Stimulated activated CD8-positive, alpha-beta memory T cell treated with anti-CD3 and anti-CD28 coated beads, Interleukin-7, amount 100 ng/mL, for 48 hours (primary cell): ENCODE data around the gene FMN1.
"Not testable (repeated sequence)": the region's sequence is repeated elsewhere in the genome, so short reads cannot be mapped to it uniquely, and the experiment has no call there.

Experiments
- DNase-seq, 2 donors: peaks; one replicate each; pipeline ENCODE4 v3.0.0-alpha.2; 2020; ENCODE audit warnings: low read depth in 1 of 2; ENCODE audit errors: extremely low read depth in 1 of 2

Gene FMN1

GRCh38 chr15:32991619-32992111 is 202.8 kb downstream of the FMN1 start:
- no peak for DNase-seq

DNA sequence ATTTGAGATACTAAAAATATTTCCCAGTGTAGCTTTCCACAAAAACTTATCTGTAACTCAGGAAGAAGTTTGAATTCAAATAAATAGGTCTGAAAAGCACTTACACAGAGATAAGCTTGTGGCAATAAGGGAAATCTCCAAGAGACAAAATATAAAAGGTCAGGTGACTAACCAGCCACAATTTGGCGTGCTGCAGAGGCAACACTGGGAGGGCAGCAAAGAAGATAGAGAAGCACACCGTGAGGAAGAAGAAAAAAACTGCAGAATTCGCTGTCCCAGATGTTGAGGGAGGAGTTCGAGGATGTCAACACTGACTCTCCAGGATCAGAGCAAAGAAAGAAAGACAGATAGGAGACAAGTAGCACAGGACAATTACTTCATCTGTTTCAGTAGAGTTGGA is 204.4 kb downstream of the FMN1 start:
- DNase-seq, result no peak

GRCh38 chr15:32987067-32987466 is 207.4 kb downstream of the FMN1 start:
- no peak for DNase-seq

DNA sequence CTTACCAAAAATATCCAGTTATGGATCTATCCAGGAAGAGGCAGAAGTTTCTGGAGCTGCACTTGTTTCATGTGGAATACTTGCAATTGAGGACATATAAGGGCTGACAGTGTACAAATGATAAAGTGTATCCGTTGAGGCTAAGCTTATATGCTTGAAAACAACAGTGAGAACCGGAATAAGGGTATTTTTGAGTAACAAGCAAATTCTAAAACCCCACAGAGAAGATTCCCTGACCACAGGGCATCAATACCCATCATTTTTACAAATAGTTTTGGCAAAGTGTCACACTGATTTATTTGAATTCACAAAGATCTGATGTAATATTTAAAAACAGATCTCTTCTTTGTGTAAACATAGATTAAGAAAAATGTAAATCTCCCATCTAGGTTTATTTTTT is 208.4 kb downstream of the FMN1 start:
- no peak for DNase-seq

DNA sequence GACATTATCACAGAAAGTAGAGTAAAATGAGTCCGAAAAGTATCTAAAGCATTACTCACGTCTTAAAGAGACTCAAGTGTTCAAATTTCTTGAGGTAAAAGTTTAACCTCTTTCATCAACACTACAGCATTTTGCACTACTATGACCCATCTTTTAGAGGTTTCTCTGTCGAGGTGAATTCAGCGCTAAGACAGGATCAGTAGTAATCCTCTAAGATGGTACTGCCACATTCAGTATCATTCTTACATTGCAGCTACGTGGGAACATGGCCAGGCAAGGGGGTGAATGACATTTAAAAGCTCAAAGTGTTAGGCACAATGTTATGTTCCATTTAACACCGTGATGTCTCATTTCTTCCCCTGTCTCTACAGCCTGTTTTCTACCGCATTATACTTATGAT is 210.8 kb downstream of the FMN1 start:
- DNase-seq, result no peak

DNA sequence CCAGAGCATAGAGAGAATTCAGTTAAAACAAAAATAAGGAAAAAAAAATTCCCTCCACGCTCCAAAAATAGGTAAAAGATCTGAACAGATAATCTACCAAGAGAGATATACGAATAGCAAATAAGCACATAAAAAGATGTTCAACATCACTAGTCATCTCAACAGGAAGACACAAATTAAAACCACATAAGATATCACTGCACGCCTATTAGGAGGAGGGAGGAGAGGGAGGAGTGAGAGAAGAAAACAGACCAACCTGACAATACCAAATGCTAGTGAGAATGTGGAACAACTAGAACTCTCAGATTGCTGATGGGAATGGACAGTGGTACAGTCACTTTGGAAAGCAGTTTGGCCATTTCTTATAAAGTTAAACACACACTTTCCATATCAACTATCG is 212.5 kb downstream of the FMN1 start:
- no peak for DNase-seq

- no peak for DNase-seq
These were observed 213.0 kb downstream of the FMN1 start for GRCh38 chr15:32981536-32981935.

DNA sequence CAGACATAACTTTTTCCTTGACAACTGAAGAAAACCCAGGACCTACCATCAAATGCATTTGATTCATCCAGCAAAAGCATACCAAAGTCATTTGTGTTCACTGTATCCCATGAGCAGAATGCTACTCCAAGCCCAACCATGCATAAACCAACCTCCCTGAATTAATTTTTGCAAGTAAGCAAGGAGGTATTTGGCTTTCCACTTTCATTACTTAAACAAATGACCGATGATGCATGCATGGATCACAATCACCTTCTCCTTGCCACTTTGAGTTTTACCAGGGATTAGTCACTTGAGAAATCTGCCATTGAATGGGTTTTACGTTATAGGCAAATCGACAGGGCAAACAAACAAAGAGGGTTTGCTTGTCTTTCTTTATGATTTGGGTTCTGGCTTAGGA is 214.8 kb downstream of the FMN1 start:
- DNase-seq, result no peak

- no peak for DNase-seq
These were observed 217.0 kb downstream of the FMN1 start for GRCh38 chr15:32977506-32977905.

GRCh38 chr15:32974691-32975090 is 219.8 kb downstream of the FMN1 start:
- no peak for DNase-seq

GRCh38 chr15:32972686-32973085 is 221.8 kb downstream of the FMN1 start:
- DNase-seq, result no peak

DNA sequence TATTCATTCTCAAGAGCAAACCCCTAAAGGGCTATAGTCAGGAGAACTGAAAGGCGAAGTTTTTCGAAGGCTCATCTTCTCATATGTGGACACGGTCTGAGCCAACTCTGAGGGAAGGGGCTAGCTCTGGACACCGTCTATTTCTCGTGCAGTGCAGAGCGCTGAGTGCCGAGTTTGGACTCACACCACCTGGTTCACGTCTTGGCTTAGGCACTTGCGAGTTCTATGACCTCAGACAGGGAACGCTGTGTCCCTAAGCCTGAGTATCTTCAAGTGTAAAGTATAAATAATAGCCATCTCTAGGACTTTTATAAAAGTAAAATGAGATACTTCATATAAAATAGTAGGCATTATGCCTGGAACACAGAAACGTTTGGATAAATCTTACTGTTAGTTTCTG is 223.7 kb downstream of the FMN1 start:
- no peak for DNase-seq

DNA sequence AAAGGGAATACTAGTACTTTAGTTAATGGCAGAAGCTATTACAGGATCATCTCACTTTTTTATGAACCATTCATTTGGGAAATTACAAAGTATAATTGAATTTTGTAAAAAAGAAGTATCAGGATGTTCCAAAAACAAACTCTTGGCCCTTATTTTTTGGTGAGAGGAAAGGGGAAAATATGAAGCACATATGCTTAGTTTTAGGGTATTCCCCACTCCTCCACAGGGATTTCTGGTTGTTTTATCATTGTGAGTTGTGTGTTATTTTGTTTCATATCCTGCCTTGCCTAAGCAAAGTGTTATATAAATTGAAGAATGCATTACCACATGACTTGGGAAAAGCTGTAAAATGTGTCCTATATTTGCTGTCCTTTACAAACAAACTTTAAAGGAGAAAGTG is 227.0 kb downstream of the FMN1 start:
- DNase-seq, result no peak

- no peak for DNase-seq
These were observed 228.0 kb downstream of the FMN1 start for GRCh38 chr15:32966512-32966911.

DNA sequence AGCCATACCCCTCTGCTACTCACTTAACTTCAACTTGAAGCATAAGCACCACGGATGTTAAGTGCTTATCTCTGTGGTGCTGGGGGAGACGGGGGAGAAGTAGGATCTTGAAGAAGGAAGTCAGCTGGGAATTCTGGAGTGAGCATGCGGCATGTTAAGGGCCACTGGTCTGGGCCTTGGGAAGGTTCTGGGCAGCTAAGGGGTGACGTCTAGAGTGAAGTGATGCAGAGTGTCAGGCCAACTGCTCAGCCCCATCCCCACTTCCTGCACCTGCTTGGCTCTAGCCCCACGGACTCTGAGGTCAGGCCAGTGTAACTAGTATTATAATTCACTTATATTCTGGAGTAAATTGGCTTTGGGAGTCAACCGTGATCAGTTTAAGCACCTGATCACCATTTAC is 228.6 kb downstream of the FMN1 start:
- DNase-seq, result no peak

GRCh38 chr15:32959077-32959476 is 235.4 kb downstream of the FMN1 start:
- DNase-seq, result no peak

GRCh38 chr15:32957219-32957618 is 237.3 kb downstream of the FMN1 start:
- no peak for DNase-seq

DNA sequence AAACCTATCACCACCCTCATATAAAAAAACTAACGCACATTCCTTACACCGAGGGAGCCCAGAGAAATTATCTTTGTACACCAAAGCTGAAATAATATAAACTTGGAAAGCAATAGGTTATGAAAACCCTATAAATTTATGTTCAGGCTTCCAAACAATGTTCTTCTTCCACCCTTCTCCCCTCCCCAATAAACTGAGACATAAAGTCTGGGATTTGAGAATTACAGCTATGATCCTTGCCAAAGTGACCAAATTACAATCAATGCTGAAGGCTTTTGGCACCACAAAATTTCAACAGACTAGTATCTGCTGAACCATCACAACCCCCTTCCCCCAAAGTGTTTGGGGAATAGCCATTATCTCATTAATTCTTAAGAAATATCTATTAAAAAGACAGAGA is 237.8 kb downstream of the FMN1 start:
- no peak for DNase-seq

DNA sequence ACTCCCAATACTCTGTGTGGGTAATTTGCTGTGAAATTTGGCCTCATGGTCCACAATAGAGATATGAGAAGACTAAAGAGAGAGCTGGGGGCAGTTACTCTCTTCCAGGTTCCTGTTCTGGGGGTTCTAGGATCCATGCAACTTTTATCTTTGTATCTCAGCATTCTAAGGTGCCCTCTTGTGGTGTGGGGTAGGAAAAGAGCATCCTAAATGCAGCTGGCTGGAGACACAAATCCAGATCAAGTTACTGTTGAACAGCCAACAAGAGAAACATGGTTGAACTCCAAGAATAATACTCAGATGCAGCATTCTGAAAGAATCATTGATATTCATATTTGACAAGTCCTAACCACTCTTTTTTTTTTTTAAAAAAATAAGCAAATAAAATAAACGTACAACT is 238.5 kb downstream of the FMN1 start:
- no peak for DNase-seq

DNA sequence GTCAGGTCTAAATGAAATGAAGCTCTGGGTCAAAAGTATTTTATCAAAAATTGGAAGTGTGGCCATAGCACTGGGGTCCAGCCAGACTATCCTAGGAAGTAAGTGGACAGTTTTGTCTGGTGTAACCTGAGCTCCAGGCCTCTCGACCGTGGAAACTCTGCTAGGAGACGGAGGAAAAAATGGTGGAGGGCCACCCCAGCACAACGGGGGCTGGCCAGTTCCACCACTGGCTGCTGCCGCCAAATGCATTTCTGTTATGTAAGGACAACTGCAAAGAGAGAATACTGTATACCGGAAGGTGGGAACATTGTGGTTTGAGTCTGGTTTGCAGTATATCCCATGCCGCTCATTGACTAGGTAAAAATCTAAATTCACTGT is 241.0 kb downstream of the FMN1 start:
- DNase-seq, result no peak

- DNase-seq, result no peak
These were observed 241.5 kb downstream of the FMN1 start for GRCh38 chr15:32952901-32953532.

- DNase-seq, result no peak
These were observed 242.6 kb downstream of the FMN1 start for GRCh38 chr15:32951736-32952464.

DNA sequence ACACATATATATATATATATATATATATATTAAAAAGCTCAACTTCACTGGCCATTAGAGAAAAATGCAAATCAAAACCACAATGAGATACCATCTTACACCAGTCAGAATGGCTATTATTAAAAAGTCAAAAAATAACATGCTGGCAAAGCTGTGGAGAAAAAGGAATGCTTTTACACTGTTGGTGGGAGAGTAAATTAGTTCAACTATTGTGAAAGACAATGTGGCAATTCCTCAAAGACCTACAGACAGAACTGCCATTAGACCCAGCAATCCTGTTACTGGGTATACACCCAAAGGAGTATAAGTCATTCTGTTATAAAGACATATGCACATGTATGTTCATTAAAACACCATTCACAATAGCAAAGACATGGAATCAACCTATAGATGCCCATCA is 244.5 kb downstream of the FMN1 start:
- DNase-seq, result not testable (repeated sequence)
